ENCODE data around the gene COL25A1.

DNA sequence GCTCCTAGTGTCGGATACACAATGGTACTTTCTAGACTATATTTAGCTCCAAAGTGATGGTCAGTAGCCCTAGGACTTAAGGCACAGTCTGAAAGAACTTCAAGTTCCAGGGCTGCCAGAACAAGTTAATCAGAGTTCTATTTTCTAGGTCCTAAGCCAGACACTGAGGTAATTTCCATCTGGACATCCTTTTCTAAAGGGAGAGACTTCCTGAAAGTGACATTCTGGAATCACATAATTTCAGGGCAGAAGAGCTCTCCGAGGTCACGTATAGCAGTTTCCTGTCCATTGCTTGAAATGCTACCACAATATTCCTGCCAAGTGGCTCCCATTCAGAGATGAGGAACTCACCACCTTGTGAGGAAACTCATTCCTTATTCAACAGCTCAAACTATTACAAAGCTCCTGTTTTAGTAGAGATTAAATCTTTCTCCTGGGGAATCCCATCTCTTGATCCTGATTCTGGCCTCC lies 117.9 kb downstream of the COL25A1 start:
- TF ChIP-seq, protein P1, sequence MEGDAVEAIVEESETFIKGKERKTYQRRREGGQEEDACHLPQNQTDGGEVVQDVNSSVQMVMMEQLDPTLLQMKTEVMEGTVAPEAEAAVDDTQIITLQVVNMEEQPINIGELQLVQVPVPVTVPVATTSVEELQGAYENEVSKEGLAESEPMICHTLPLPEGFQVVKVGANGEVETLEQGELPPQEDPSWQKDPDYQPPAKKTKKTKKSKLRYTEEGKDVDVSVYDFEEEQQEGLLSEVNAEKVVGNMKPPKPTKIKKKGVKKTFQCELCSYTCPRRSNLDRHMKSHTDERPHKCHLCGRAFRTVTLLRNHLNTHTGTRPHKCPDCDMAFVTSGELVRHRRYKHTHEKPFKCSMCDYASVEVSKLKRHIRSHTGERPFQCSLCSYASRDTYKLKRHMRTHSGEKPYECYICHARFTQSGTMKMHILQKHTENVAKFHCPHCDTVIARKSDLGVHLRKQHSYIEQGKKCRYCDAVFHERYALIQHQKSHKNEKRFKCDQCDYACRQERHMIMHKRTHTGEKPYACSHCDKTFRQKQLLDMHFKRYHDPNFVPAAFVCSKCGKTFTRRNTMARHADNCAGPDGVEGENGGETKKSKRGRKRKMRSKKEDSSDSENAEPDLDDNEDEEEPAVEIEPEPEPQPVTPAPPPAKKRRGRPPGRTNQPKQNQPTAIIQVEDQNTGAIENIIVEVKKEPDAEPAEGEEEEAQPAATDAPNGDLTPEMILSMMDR (IDR thresholded peaks at IDR 0.05; ENCODE audit: low read depth, low read length, missing input control), result no peak
- TF ChIP-seq SP1 (IDR thresholded peaks at IDR 0.05), result peak; percentile 9
- no peak for TF ChIP-seq JUND (IDR thresholded peaks at IDR 0.05)
- TF ChIP-seq EGR1 (IDR thresholded peaks at IDR 0.05; ENCODE audit: low read depth in 2 of 2), result no peak
- TF ChIP-seq, protein P2, sequence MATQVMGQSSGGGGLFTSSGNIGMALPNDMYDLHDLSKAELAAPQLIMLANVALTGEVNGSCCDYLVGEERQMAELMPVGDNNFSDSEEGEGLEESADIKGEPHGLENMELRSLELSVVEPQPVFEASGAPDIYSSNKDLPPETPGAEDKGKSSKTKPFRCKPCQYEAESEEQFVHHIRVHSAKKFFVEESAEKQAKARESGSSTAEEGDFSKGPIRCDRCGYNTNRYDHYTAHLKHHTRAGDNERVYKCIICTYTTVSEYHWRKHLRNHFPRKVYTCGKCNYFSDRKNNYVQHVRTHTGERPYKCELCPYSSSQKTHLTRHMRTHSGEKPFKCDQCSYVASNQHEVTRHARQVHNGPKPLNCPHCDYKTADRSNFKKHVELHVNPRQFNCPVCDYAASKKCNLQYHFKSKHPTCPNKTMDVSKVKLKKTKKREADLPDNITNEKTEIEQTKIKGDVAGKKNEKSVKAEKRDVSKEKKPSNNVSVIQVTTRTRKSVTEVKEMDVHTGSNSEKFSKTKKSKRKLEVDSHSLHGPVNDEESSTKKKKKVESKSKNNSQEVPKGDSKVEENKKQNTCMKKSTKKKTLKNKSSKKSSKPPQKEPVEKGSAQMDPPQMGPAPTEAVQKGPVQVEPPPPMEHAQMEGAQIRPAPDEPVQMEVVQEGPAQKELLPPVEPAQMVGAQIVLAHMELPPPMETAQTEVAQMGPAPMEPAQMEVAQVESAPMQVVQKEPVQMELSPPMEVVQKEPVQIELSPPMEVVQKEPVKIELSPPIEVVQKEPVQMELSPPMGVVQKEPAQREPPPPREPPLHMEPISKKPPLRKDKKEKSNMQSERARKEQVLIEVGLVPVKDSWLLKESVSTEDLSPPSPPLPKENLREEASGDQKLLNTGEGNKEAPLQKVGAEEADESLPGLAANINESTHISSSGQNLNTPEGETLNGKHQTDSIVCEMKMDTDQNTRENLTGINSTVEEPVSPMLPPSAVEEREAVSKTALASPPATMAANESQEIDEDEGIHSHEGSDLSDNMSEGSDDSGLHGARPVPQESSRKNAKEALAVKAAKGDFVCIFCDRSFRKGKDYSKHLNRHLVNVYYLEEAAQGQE (IDR thresholded peaks at IDR 0.05), result no peak
